ENCODE data around the gene CDHR2.

The CDHR2 gene

DNA sequence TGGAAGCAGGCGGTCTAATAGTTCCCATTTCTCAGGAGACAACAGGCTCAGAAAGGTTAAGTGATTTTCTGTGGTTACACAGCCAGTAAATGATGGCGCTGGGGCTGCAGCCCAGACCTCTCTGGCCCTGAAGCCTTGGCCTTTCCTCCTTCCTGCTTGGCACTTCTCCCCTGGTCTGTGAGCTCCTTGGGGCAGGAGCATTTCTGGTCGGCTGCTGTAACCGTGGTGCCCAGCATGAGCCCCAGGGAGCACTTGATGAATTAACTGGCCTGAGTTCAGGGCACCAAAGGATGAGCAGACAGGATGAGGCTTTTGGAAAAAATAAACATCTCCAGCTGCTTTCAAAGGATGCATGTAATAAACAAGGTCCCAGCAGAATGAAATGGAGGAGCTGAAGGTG lies 30.2 kb downstream of the CDHR2 start:
- Histone ChIP-seq H3K4me1 (ENCODE audit: control extremely low read depth in 1 of 4, control insufficient read depth in 4 of 4, insufficient read depth in 4 of 4, low read length in 3 of 4) (no peaks in the 10 kb centered on the region), H3K4me3 (ENCODE audit: control insufficient read depth in 1 of 7, extremely low read depth in 1 of 7, insufficient read depth in 4 of 7, low read depth in 2 of 7, low read length in 6 of 7) (no peak overlapping the region), H3K27me3 (replicated peaks in 2 of 5; ENCODE audit: control insufficient read depth in 4 of 5, insufficient read depth in 5 of 5, low read length in 4 of 5) (peaks cover 0 to 2% (median 0%) of the 10 kb centered on the region in 5 experiments), H3K27ac (ENCODE audit: insufficient read depth in 1 of 2, low read depth in 1 of 2, low read length in 2 of 2, poor library complexity in 1 of 2, severe bottlenecking in 2 of 2) (no peak overlapping the region), H3K9me3 (ENCODE audit: control extremely low read depth in 1 of 5, control insufficient read depth in 4 of 5, insufficient read depth in 2 of 5, low read depth in 1 of 5, low read length in 4 of 5) (peaks cover 0 to 7% (median 4%) of the 10 kb centered on the region in 5 experiments), H3K36me3 (ENCODE audit: control insufficient read depth in 4 of 4, insufficient read depth in 4 of 4, low read length in 3 of 4) (no peaks in the 10 kb centered on the region)
- no peak for DNase-seq
- POLR2A ChIA-PET: no interaction called here
- CTCF ChIA-PET: interaction anchor here (0.9 to 2.0 kb wide), 7 partner anchors 8 to 849 kb away, joined by 3 to 7 read pairs (median 3); no protein-coding TSS in a partner anchor
- 100% methylated on average over 3 of the region's 4 CpGs for WGBS (ENCODE audit: insufficient coverage)

DNA sequence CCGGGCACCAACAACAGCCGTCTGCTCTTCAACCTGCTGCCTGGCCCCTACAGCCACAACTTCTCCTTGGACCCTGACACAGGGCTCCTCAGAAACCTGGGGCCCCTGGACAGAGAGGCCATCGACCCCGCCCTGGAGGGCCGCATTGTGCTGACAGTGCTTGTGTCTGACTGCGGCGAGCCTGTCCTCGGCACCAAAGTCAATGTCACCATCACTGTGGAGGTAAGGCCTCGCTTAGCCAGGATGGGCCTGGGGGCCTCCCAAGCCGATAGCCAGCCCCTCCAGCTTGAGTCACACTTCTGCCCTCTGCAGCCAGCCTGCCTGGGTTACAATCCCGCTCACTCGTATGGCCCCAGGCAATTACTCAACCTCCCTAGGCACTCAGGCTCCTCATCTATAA lies 32.2 kb downstream of the CDHR2 start:
- 97% methylated on average over 10 of the region's 12 CpGs for WGBS (ENCODE audit: insufficient coverage)
- POLR2A ChIA-PET: no interaction called here
- no peak for DNase-seq
- Histone ChIP-seq H3K4me3 (ENCODE audit: control insufficient read depth in 1 of 7, extremely low read depth in 1 of 7, insufficient read depth in 4 of 7, low read depth in 2 of 7, low read length in 6 of 7) (no peak overlapping the region), H3K27ac (ENCODE audit: insufficient read depth in 1 of 2, low read depth in 1 of 2, low read length in 2 of 2, poor library complexity in 1 of 2, severe bottlenecking in 2 of 2) (no peak overlapping the region), H3K27me3 (replicated peaks in 2 of 5; ENCODE audit: control insufficient read depth in 4 of 5, insufficient read depth in 5 of 5, low read length in 4 of 5) (no peaks in the 10 kb centered on the region), H3K9me3 (ENCODE audit: control extremely low read depth in 1 of 5, control insufficient read depth in 4 of 5, insufficient read depth in 2 of 5, low read depth in 1 of 5, low read length in 4 of 5) (peaks cover 0 to 24% (median 15%) of the 10 kb centered on the region in 5 experiments), H3K4me1 (ENCODE audit: control extremely low read depth in 1 of 4, control insufficient read depth in 4 of 4, insufficient read depth in 4 of 4, low read length in 3 of 4) (no peaks in the 10 kb centered on the region), H3K36me3 (ENCODE audit: control insufficient read depth in 4 of 4, insufficient read depth in 4 of 4, low read length in 3 of 4) (no peaks in the 10 kb centered on the region)
- CTCF ChIA-PET: no interaction called here

GRCh38 chr5:176583076-176583475 lies 33.9 kb downstream of the CDHR2 start:
- WGBS (ENCODE audit: insufficient coverage): 88% methylated on average over 4 of the region's 4 CpGs
- Histone ChIP-seq H3K36me3 (ENCODE audit: control insufficient read depth in 4 of 4, insufficient read depth in 4 of 4, low read length in 3 of 4) (no peaks in the 10 kb centered on the region), H3K4me1 (ENCODE audit: control extremely low read depth in 1 of 4, control insufficient read depth in 4 of 4, insufficient read depth in 4 of 4, low read length in 3 of 4) (no peaks in the 10 kb centered on the region), H3K27ac (ENCODE audit: insufficient read depth in 1 of 2, low read depth in 1 of 2, low read length in 2 of 2, poor library complexity in 1 of 2, severe bottlenecking in 2 of 2) (no peak overlapping the region), H3K27me3 (replicated peaks in 2 of 5; ENCODE audit: control insufficient read depth in 4 of 5, insufficient read depth in 5 of 5, low read length in 4 of 5) (no peaks in the 10 kb centered on the region), H3K4me3 (ENCODE audit: control insufficient read depth in 1 of 7, extremely low read depth in 1 of 7, insufficient read depth in 4 of 7, low read depth in 2 of 7, low read length in 6 of 7) (no peak overlapping the region), H3K9me3 (ENCODE audit: control extremely low read depth in 1 of 5, control insufficient read depth in 4 of 5, insufficient read depth in 2 of 5, low read depth in 1 of 5, low read length in 4 of 5) (peaks cover 0 to 26% (median 15%) of the 10 kb centered on the region in 5 experiments)
- POLR2A ChIA-PET: no interaction called here
- DNase-seq: no peak
- CTCF ChIA-PET: interaction anchor here (1.4 to 3.5 kb wide), 2 partner anchors 10 to 13 kb away, joined by 6 to 16 read pairs; no protein-coding TSS in a partner anchor

GRCh38 chr5:176587398-176587797 lies 38.3 kb downstream of the CDHR2 start:
- H3K4me1 ChIP-seq (ENCODE audit: control extremely low read depth in 1 of 4, control insufficient read depth in 4 of 4, insufficient read depth in 4 of 4, low read length in 3 of 4): no peaks in the 10 kb centered on the region
- H3K4me3 ChIP-seq (ENCODE audit: control insufficient read depth in 1 of 7, extremely low read depth in 1 of 7, insufficient read depth in 4 of 7, low read depth in 2 of 7, low read length in 6 of 7): no peak overlapping the region
- peaks cover 0 to 30% (median 15%) of the 10 kb centered on the region in 5 experiments for H3K9me3 ChIP-seq (ENCODE audit: control extremely low read depth in 1 of 5, control insufficient read depth in 4 of 5, insufficient read depth in 2 of 5, low read depth in 1 of 5, low read length in 4 of 5)
- DNase-seq: no peak
- no peaks in the 10 kb centered on the region for H3K36me3 ChIP-seq (ENCODE audit: control insufficient read depth in 4 of 4, insufficient read depth in 4 of 4, low read length in 3 of 4)
- 90% methylated on average over 5 of the region's 7 CpGs for WGBS (ENCODE audit: insufficient coverage)
- ChIA-PET POLR2A (interaction anchor here (1.2 kb wide), 1 partner anchor 13 kb away, joined by 3 read pairs; no protein-coding TSS in a partner anchor), CTCF (interaction anchor here (1.2 to 2.3 kb wide), 5 partner anchors 9 to 34 kb away, joined by 3 to 6 read pairs (median 4); no protein-coding TSS in a partner anchor)
- H3K27me3 ChIP-seq (replicated peaks in 2 of 5; ENCODE audit: control insufficient read depth in 4 of 5, insufficient read depth in 5 of 5, low read length in 4 of 5): no peaks in the 10 kb centered on the region
- H3K27ac ChIP-seq (ENCODE audit: insufficient read depth in 1 of 2, low read depth in 1 of 2, low read length in 2 of 2, poor library complexity in 1 of 2, severe bottlenecking in 2 of 2): no peak overlapping the region

DNA sequence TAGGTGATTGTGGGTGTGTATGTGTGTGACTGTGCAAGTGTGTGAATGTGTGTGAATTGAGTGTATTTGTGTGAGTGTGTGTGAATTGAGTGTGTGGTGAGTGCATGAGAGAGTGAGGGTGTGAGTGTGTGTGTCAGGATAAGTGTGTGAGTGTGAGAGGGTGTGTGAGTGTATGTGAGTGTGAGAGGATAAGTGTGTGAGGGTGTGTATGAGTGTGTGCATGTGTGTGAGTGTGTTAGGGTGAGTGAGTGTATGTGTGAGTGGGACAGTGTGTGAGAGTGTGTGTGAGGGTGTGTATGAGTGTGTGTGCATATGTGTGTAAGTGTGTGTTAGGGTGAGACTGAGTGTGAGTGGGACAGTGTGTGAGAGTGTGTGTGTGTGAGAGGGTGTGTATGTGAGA lies 39.2 kb downstream of the CDHR2 start:
- Histone ChIP-seq H3K4me3 (ENCODE audit: control insufficient read depth in 1 of 7, extremely low read depth in 1 of 7, insufficient read depth in 4 of 7, low read depth in 2 of 7, low read length in 6 of 7) (no peak overlapping the region), H3K27me3 (replicated peaks in 2 of 5; ENCODE audit: control insufficient read depth in 4 of 5, insufficient read depth in 5 of 5, low read length in 4 of 5) (no peaks in the 10 kb centered on the region), H3K4me1 (ENCODE audit: control extremely low read depth in 1 of 4, control insufficient read depth in 4 of 4, insufficient read depth in 4 of 4, low read length in 3 of 4) (no peaks in the 10 kb centered on the region), H3K27ac (ENCODE audit: insufficient read depth in 1 of 2, low read depth in 1 of 2, low read length in 2 of 2, poor library complexity in 1 of 2, severe bottlenecking in 2 of 2) (no peak overlapping the region), H3K9me3 (ENCODE audit: control extremely low read depth in 1 of 5, control insufficient read depth in 4 of 5, insufficient read depth in 2 of 5, low read depth in 1 of 5, low read length in 4 of 5) (peaks cover 0 to 30% (median 15%) of the 10 kb centered on the region in 5 experiments), H3K36me3 (ENCODE audit: control insufficient read depth in 4 of 4, insufficient read depth in 4 of 4, low read length in 3 of 4) (no peaks in the 10 kb centered on the region)
- no peak for DNase-seq
- ChIA-PET POLR2A (no interaction called here), CTCF (interaction anchor here (1.2 to 2.3 kb wide), 3 partner anchors 10 to 15 kb away, joined by 3 to 6 read pairs (median 3); no protein-coding TSS in a partner anchor)

GRCh38 chr5:176589039-176589769 lies 40.1 kb downstream of the CDHR2 start:
- POLR2A ChIA-PET: no interaction called here
- no peak overlapping the region for H3K4me3 ChIP-seq (ENCODE audit: control insufficient read depth in 1 of 7, extremely low read depth in 1 of 7, insufficient read depth in 4 of 7, low read depth in 2 of 7, low read length in 6 of 7)
- DNase-seq: no peak
- peaks cover 0 to 8% (median 0%) of the 10 kb centered on the region in 5 experiments for H3K27me3 ChIP-seq (replicated peaks in 2 of 5; ENCODE audit: control insufficient read depth in 4 of 5, insufficient read depth in 5 of 5, low read length in 4 of 5)
- WGBS (ENCODE audit: insufficient coverage): 96% methylated on average over 25 of the region's 31 CpGs
- no peaks in the 10 kb centered on the region for H3K4me1 ChIP-seq (ENCODE audit: control extremely low read depth in 1 of 4, control insufficient read depth in 4 of 4, insufficient read depth in 4 of 4, low read length in 3 of 4)
- no peak overlapping the region for H3K27ac ChIP-seq (ENCODE audit: insufficient read depth in 1 of 2, low read depth in 1 of 2, low read length in 2 of 2, poor library complexity in 1 of 2, severe bottlenecking in 2 of 2)
- CTCF ChIA-PET: interaction anchor here (1.0 to 1.3 kb wide), 3 partner anchors 11 to 19 kb away, joined by 3 read pairs; no protein-coding TSS in a partner anchor
- H3K9me3 ChIP-seq (ENCODE audit: control extremely low read depth in 1 of 5, control insufficient read depth in 4 of 5, insufficient read depth in 2 of 5, low read depth in 1 of 5, low read length in 4 of 5): peaks cover 0 to 25% (median 13%) of the 10 kb centered on the region in 5 experiments
- H3K36me3 ChIP-seq (ENCODE audit: control insufficient read depth in 4 of 4, insufficient read depth in 4 of 4, low read length in 3 of 4): no peaks in the 10 kb centered on the region

- POLR2A ChIA-PET: no interaction called here
- no peaks in the 10 kb centered on the region for H3K36me3 ChIP-seq (ENCODE audit: control insufficient read depth in 4 of 4, insufficient read depth in 4 of 4, low read length in 3 of 4)
- H3K9me3 ChIP-seq (ENCODE audit: control extremely low read depth in 1 of 5, control insufficient read depth in 4 of 5, insufficient read depth in 2 of 5, low read depth in 1 of 5, low read length in 4 of 5): peaks cover 0 to 15% (median 8%) of the 10 kb centered on the region in 5 experiments
- no peaks in the 10 kb centered on the region for H3K4me1 ChIP-seq (ENCODE audit: control extremely low read depth in 1 of 4, control insufficient read depth in 4 of 4, insufficient read depth in 4 of 4, low read length in 3 of 4)
- CTCF ChIA-PET: interaction anchor here (1.2 to 1.3 kb wide), 3 partner anchors 11 to 17 kb away, joined by 3 read pairs; no protein-coding TSS in a partner anchor
- no peak overlapping the region for H3K27ac ChIP-seq (ENCODE audit: insufficient read depth in 1 of 2, low read depth in 1 of 2, low read length in 2 of 2, poor library complexity in 1 of 2, severe bottlenecking in 2 of 2)
- peaks cover 0 to 15% (median 0%) of the 10 kb centered on the region in 5 experiments for H3K27me3 ChIP-seq (replicated peaks in 2 of 5; ENCODE audit: control insufficient read depth in 4 of 5, insufficient read depth in 5 of 5, low read length in 4 of 5)
- DNase-seq: no peak
- H3K4me3 ChIP-seq (ENCODE audit: control insufficient read depth in 1 of 7, extremely low read depth in 1 of 7, insufficient read depth in 4 of 7, low read depth in 2 of 7, low read length in 6 of 7): no peak overlapping the region
- WGBS (ENCODE audit: insufficient coverage): 98% methylated on average over 8 of the region's 17 CpGs
Observed at GRCh38 chr5:176590035-176590717, 41.0 kb downstream of the CDHR2 start.

Measured in common myeloid progenitor, CD34-positive (primary cell).